ENCODE measurements around the gene SCFD2. TPM values are rescaled to one million over a fixed set of nuclear protein-coding genes. Genes with fewer than 3 reads are reported as not detected.

SCFD2 gene
- total and polyA plus RNA-seq, 2 of the 8 experiments (the other 6 are each of a cell fraction or from before 2014, with no cell fraction given) = 6.2 to 10.2 TPM

DNA sequence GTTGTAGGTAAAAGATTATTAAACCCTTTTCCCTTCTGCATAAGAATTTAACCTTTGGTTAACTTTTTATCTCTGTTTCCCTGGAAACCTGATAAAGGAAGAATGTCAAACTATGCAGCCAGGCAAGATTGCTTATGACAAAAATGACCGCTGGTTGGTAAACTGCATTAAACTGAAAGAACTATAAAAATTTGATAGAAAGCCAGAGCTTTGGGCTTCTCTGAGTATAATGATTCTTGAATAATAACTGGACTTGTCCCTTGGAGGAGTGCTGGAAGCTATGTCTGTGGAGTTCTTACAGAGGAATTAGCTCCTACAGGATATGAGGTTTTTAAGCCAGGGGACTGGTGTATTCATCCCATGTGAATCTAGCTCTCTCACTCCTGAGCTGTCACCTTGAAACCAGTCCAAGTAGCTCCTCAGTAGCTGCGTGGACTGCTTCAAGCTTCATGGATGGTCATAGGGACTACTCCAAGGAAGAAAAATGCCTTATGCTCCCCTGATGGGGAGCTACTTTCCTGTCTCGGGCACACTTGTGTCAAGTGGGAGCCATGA is 451.7 kb downstream of the SCFD2 start:
- no peak overlapping the region for H3K9ac ChIP-seq (replicated peaks in 1 of 4; ENCODE audit: extremely low read depth in 1 of 4, low read depth in 3 of 4, low read length in 3 of 4)
- H3K36me3 ChIP-seq (ENCODE audit: control insufficient read depth in 2 of 4, insufficient read depth in 4 of 4, low read length in 3 of 4) = no peaks in the 10 kb centered on the region
- H2BK12ac ChIP-seq (ENCODE audit: low read depth, low read length) = 0 out of 2 replicates have a peak overlapping the region, but pooled peaks have one; percentile 19
- WGBS, 2 experiments (ENCODE audit: extremely low coverage in 1 of 2, insufficient coverage in 1 of 2, insufficient read length in 1 of 2, insufficient replicate concordance in 2 of 2, low coverage in 1 of 2, low lambda C conversion rate in 2 of 2, missing lambda C conversion rate in 1 of 2) = 95% methylated on average over 3 of the region's 3 CpGs; no CpG with 5 or more reads in 1 of the 2 experiments
- 0 out of 2 replicates have a peak overlapping the region, but pooled peaks have one; percentile 8 for H2BK5ac ChIP-seq (ENCODE audit: low read depth, low read length)
- no peak overlapping the region for H3K23ac ChIP-seq (ENCODE audit: insufficient read length)
- no peak overlapping the region for H3K18ac ChIP-seq (ENCODE audit: extremely low read depth, low read length)
- no peak overlapping the region for H3K4ac ChIP-seq (replicated peaks; ENCODE audit: insufficient read length, low read depth, low read length)
- no peak overlapping the region for H3K14ac ChIP-seq (ENCODE audit: insufficient read length)
- no peak overlapping the region for H2BK15ac ChIP-seq (ENCODE audit: low read length)
- ChIA-PET POLR2A (ENCODE audit: partially characterized antibody) (interaction anchor here (0.9 to 1.8 kb wide), 4 partner anchors 18 to 192 kb away, joined by 3 to 4 read pairs (median 3); no protein-coding TSS in a partner anchor), CTCF (ENCODE audit: partially characterized antibody) (interaction anchor here (0.8 to 1.8 kb wide), 16 partner anchors 9 to 369 kb away, joined by 3 to 6 read pairs (median 4); no protein-coding TSS in a partner anchor)
- H2BK20ac ChIP-seq (ENCODE audit: low read length) = 0 out of 2 replicates have a peak overlapping the region, but pooled peaks have one; percentile 87
- H3K56ac ChIP-seq (replicated peaks; ENCODE audit: insufficient read length, low read depth, low read length) = no peak overlapping the region
- H3K4me1 ChIP-seq (replicated peaks in 1 of 4; ENCODE audit: control insufficient read depth in 3 of 4, insufficient read depth in 4 of 4, low read length in 3 of 4) = peaks cover 0 to 7% (median 2%) of the 10 kb centered on the region in 4 experiments; a peak in 3 of 7 replicates
- H3K79me1 ChIP-seq (ENCODE audit: low read depth, low read length) = no peaks in the 10 kb centered on the region
- no peak overlapping the region for H2AK5ac ChIP-seq (ENCODE audit: low read depth, low read length)
- H4K8ac ChIP-seq (ENCODE audit: extremely low read depth, insufficient read depth, low read length) = no peak overlapping the region
- H3K27me3 ChIP-seq (replicated peaks in 1 of 4; ENCODE audit: control insufficient read depth in 3 of 4, extremely low read depth in 1 of 4, insufficient read depth in 3 of 4, low read length in 3 of 4) = no peaks in the 10 kb centered on the region
- FAIRE-seq (no peak), DNase-seq (ENCODE audit: low read depth in 1 of 2, low spot score in 2 of 2) (no peak)
- H3K79me2 ChIP-seq (ENCODE audit: control insufficient read depth in 1 of 2, insufficient read depth in 2 of 2, low read length in 2 of 2) = no peaks in the 10 kb centered on the region
- H3K23me2 ChIP-seq (ENCODE audit: low read depth, low read length) = no peaks in the 10 kb centered on the region
- no peak overlapping the region for H3K4me3 ChIP-seq (ENCODE audit: extremely low read depth in 1 of 4, insufficient read depth in 2 of 4, low read depth in 3 of 4, low read length in 4 of 4)
- H3K27ac ChIP-seq (ENCODE audit: low read depth, low read length) = no peak overlapping the region
- no peak overlapping the region for H4K5ac ChIP-seq (ENCODE audit: insufficient read length, low read depth, low read length)
- H3K9me3 ChIP-seq (ENCODE audit: insufficient read depth in 2 of 2, low read depth in 1 of 2, low read length in 1 of 2) = no peaks in the 10 kb centered on the region
- no peak overlapping the region for H4K91ac ChIP-seq (replicated peaks; ENCODE audit: insufficient read length, low read length)
- no peak overlapping the region for H2AFZ ChIP-seq (ENCODE audit: low read length)
- H4K20me1 ChIP-seq (replicated peaks in 1 of 2; ENCODE audit: control insufficient read depth in 1 of 2, insufficient read depth in 2 of 2, low read length in 2 of 2) = no peaks in the 10 kb centered on the region
- no peak overlapping the region for H2BK120ac ChIP-seq (replicated peaks; ENCODE audit: low read depth, low read length)
- H3K4me2 ChIP-seq (ENCODE audit: insufficient read depth in 1 of 2, low read depth in 2 of 2, low read length in 2 of 2) = no peak overlapping the region
- TF ChIP-seq SIN3A (conservative IDR thresholded peaks at IDR 0.05 in 1 of 2, IDR thresholded peaks at IDR 0.05 in 1 of 2; ENCODE audit: low read depth in 1 of 2, low read length in 2 of 2) (no peak), ASH2L (IDR thresholded peaks at IDR 0.05; ENCODE audit: low read length) (no peak), KDM1A (IDR thresholded peaks at IDR 0.05; ENCODE audit: borderline replicate concordance, low read length) (no peak), EZH2 (IDR thresholded peaks at IDR 0.05; ENCODE audit: low read depth, low read length, severe bottlenecking) (no peak), CBX5 (IDR thresholded peaks at IDR 0.05; ENCODE audit: low read depth, low read length) (no peak), TCF12 (IDR thresholded peaks at IDR 0.05; ENCODE audit: low read depth, low read length) (no peak), CHD1 (IDR thresholded peaks at IDR 0.05; ENCODE audit: low read depth, low read length) (no peak), RXRA (IDR thresholded peaks at IDR 0.05; ENCODE audit: insufficient read depth, low read depth, low read length) (no peak), NRF1 (IDR thresholded peaks at IDR 0.05; ENCODE audit: low read depth, low read length) (no peak), ZNF274 (IDR thresholded peaks at IDR 0.05; ENCODE audit: borderline replicate concordance, extremely low read depth, low read length) (no peak), PHF8 (conservative IDR thresholded peaks at IDR 0.05; ENCODE audit: low read depth, low read length) (no peak)
- TF ChIP-seq, protein P1, sequence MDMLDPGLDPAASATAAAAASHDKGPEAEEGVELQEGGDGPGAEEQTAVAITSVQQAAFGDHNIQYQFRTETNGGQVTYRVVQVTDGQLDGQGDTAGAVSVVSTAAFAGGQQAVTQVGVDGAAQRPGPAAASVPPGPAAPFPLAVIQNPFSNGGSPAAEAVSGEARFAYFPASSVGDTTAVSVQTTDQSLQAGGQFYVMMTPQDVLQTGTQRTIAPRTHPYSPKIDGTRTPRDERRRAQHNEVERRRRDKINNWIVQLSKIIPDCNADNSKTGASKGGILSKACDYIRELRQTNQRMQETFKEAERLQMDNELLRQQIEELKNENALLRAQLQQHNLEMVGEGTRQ (IDR thresholded peaks at IDR 0.05; ENCODE audit: low read length) = no peak

Measured in H1 (cell line).